ENCODE measurements around the gene STEAP1.
A peak's percentile ranks its signal among the peaks of the same experiment; 100 is the strongest.
"Not testable (repeated sequence)": the region's sequence is repeated elsewhere in the genome, so short reads cannot be mapped to it uniquely, and the experiment has no call there.

Gene STEAP1

GRCh38 chr7:90178679-90179278, 24.5 kb downstream of the STEAP1 start:
- TF ChIP-seq CTCF (IDR thresholded peaks at IDR 0.05; ENCODE audit: insufficient read depth, low read depth, low read length, missing control alignments), result no peak
- peak; percentile 64 for DNase-seq (ENCODE audit: low read depth)
- no peak overlapping the region for H3K4me3 ChIP-seq (ENCODE audit: low read depth, low read length)

DNA sequence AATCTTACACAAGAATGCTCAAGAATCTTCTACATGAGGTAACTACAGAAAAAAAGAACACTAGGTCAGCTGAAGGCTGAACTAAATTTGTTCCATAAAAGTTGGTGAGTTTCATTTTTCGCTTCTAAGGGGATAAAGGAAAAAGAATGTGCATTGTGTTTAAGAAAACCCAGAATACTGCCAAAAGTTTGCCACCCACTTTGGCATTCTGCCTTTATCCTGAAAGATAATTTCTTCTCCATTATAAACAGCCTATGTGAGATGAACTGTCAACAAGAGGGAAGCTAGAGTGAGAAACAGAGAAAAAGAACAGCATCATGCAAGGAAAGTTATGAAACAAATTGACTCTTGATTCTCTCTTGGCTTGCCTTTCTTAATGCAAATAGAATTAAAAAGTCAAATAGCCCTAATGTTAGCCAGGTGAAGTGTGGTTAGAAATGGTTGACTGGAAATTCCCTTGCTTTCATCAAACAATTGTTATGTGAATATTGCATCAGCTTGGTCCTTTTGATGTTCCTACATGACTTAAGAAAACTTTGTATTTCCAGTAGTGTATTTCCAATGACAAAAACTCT, 25.8 kb downstream of the STEAP1 start:
- no peak overlapping the region for H3K4me3 ChIP-seq (ENCODE audit: low read depth, low read length)
- no peak for TF ChIP-seq CTCF (IDR thresholded peaks at IDR 0.05; ENCODE audit: insufficient read depth, low read depth, low read length, missing control alignments)
- DNase-seq (ENCODE audit: low read depth), result peak; percentile 18

DNA sequence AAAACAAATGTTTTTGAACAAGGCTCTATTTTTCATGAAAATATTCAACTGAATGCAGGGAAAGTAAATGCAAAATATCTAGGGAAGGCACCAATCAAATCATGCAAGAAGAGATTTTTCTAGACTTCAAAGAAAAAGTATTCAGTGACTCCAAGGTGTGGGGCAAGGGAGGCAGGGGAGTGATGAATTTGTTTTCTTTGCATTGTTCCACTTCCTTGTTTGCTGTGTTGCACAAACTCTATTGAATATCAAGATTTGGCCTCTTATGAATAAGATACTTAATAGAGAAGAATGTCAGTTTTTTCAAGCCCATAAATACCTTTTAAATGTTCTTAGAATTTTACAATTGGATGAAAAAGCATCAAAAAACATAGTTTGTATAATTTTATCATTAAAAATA, 26.4 kb downstream of the STEAP1 start:
- DNase-seq (ENCODE audit: low read depth), result no peak
- TF ChIP-seq CTCF (IDR thresholded peaks at IDR 0.05; ENCODE audit: insufficient read depth, low read depth, low read length, missing control alignments), result no peak
- no peak overlapping the region for H3K4me3 ChIP-seq (ENCODE audit: low read depth, low read length)

DNA sequence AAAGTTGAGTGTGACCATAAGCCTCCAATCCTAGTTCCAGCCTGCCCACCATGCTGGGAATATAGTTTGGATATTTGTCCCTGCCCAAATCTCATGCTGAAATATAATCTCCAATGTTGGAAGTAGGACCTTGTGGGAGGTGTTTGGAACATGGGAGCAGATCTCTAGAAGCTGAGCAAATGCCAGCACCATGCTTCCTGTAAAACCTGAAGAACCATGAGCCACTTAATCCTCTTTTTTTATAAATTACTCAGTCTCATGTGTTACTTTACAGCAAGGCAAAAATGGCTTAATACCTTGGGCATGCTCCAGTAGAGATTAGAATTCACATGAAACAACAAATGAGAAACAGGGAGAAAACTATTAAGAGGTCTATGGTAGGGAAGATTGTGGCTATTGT, 27.2 kb downstream of the STEAP1 start:
- no peak for TF ChIP-seq CTCF (IDR thresholded peaks at IDR 0.05; ENCODE audit: insufficient read depth, low read depth, low read length, missing control alignments)
- no peak for DNase-seq (ENCODE audit: low read depth)
- no peak overlapping the region for H3K4me3 ChIP-seq (ENCODE audit: low read depth, low read length)

- DNase-seq (ENCODE audit: low read depth); H3K4me3 ChIP-seq (ENCODE audit: low read depth, low read length): not testable (repeated sequence)
Measured at GRCh38 chr7:90186290-90186689, 32.0 kb downstream of the STEAP1 start.

GRCh38 chr7:90187507-90188050, 33.3 kb downstream of the STEAP1 start:
- H3K4me3 ChIP-seq (ENCODE audit: low read depth, low read length), result no peak overlapping the region
- DNase-seq (ENCODE audit: low read depth), result no peak
- no peak for TF ChIP-seq CTCF (IDR thresholded peaks at IDR 0.05; ENCODE audit: insufficient read depth, low read depth, low read length, missing control alignments)

DNA sequence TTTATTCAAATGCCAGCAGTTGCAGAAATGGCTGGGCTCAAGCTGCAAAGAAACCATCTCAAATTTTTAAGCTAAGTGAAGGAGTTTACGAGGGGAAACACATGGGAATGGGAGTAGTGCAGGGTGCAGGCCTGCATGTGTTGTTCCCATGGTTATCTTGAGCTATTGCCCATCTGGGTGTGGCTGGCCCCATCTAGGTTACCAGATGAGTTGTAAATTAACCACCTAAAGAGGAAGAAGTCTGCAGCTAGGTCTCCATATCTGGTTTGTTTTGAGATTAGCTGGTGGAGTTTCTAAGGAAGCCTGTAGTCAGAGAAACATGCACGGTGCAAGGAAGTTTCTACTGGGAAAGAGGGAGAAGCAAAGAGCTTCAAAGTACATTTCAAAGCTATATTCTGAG, 34.0 kb downstream of the STEAP1 start:
- peak; percentile 9 for DNase-seq (ENCODE audit: low read depth)
- TF ChIP-seq CTCF (IDR thresholded peaks at IDR 0.05; ENCODE audit: insufficient read depth, low read depth, low read length, missing control alignments), result no peak
- H3K4me3 ChIP-seq (ENCODE audit: low read depth, low read length), result no peak overlapping the region

All from GM12865 (cell line).